Small intestine (tissue), 7 donors: ENCODE measurements around the gene PKN1. TPM values are rescaled to one million over a fixed set of nuclear protein-coding genes. Genes with fewer than 3 reads are reported as not detected.

Experiments used
- DNase-seq, 2 donors: peaks; one replicate each; pipeline versions ENCODE4 v3.0.0 to v3.0.0-alpha.2; 2013
- FAIRE-seq: peaks from 2 replicates; lab custom pipeline; 2012; peaks lifted over from hg19 to GRCh38; lab: Jason Lieb, UNC
- H3K27ac ChIP-seq, 3 donors: one replicate each; pipeline ENCODE4 v1.5.1; 2013; ENCODE audit warnings: low read length in 2 of 3, mild to moderate bottlenecking in 2 of 3, control low read depth in 1 of 3, inconsistent platforms in 1 of 3, low read depth in 1 of 3, moderate library complexity in 1 of 3
- H3K27me3 ChIP-seq, 3 donors: one replicate each; pipeline ENCODE4 v1.6.1; 2013; ENCODE audit warnings: low read length in 3 of 3, inconsistent platforms in 1 of 3; ENCODE audit not compliant: control insufficient read depth in 3 of 3, insufficient read depth in 3 of 3
- H3K36me3 ChIP-seq, 3 donors: one replicate each; pipeline ENCODE4 v1.6.1; 2013; ENCODE audit warnings: low read length in 3 of 3, inconsistent platforms in 1 of 3, low read depth in 1 of 3, mild to moderate bottlenecking in 1 of 3, moderate library complexity in 1 of 3; ENCODE audit not compliant: control insufficient read depth in 3 of 3, insufficient read depth in 2 of 3
- H3K4me1 ChIP-seq, 3 donors: one replicate each; pipeline ENCODE4 v1.6.1; 2013; ENCODE audit warnings: low read length in 2 of 3, inconsistent platforms in 1 of 3, low read depth in 1 of 3, mild to moderate bottlenecking in 1 of 3, moderate library complexity in 1 of 3; ENCODE audit not compliant: control insufficient read depth in 3 of 3, insufficient read depth in 2 of 3
- H3K4me3 ChIP-seq, 3 donors: one replicate each; pipeline ENCODE4 v1.5.1; 2013; ENCODE audit warnings: low read length in 3 of 3, control low read depth in 1 of 3, inconsistent platforms in 1 of 3, low read depth in 1 of 3, mild to moderate bottlenecking in 1 of 3, moderate library complexity in 1 of 3
- H3K9me3 ChIP-seq, 2 donors: one replicate each; pipeline ENCODE4 v1.6.1; 2013; ENCODE audit warnings: low read depth in 1 of 2, low read length in 1 of 2; ENCODE audit not compliant: control insufficient read depth in 2 of 2, insufficient read depth in 1 of 2
- WGBS, 3 donors: extraction: QIAGEN DNeasy Blood & Tissue Kit; methylation state at CpG; one replicate each; pipeline ENCODE4 v1.1.7; 2013; 5-methylcytosine and 5-hydroxymethylcytosine counted together
- polyA plus RNA-seq, 4 donors: library from polyadenylated mRNA; stranded (reverse) in 3 of 4; unstranded in 1 of 4; fragments of 200-250 nt in 3 of 4; fragments of 120-200 nt in 1 of 4; gene quantifications; one replicate each; pipeline versions ENCODE4 v1.2.1 to v1.2.3, GENCODE V29; 2013
- donor health status: healthy with polysubstance abuse.
- donor health status: control.
- donor health status: control.
- donor health status: Bipolar disorder and iron deficiency.
- donor health status: healthy.

Gene PKN1
- polyA plus RNA-seq, 4 donors, result 8.9 to 65.3 (median 31.4) TPM

GRCh38 chr19:14414926-14415690 lies 18.0 kb upstream of the PKN1 start:
- H3K4me1 ChIP-seq, result peaks cover 0 to 14% (median 10%) of the 10 kb centered on the region in 3 donors
- H3K4me3 ChIP-seq, result no peak overlapping the region
- no peak for FAIRE-seq
- peaks cover 0 to 2% of the 10 kb centered on the region in 2 donors for H3K9me3 ChIP-seq
- DNase-seq, result no peak
- H3K27me3 ChIP-seq, result no peaks in the 10 kb centered on the region
- no peak overlapping the region for H3K27ac ChIP-seq
- WGBS, 3 donors, result 84 to 94% (median 86%) methylated on average over 8 of the region's 8 CpGs
- H3K36me3 ChIP-seq, result peaks cover 9 to 62% (median 19%) of the 10 kb centered on the region in 3 donors

- DNase-seq (peak; percentile 34 to 83), FAIRE-seq (no peak)
- Histone ChIP-seq H3K27me3 (no peaks in the 10 kb centered on the region), H3K4me3 (no peak overlapping the region), H3K27ac (peak overlapping the region in 1 of 3 donors; percentile 30), H3K9me3 (peaks cover 0 to 2% of the 10 kb centered on the region in 2 donors), H3K36me3 (peaks cover 5 to 45% (median 6%) of the 10 kb centered on the region in 3 donors), H3K4me1 (peaks cover 0 to 14% (median 10%) of the 10 kb centered on the region in 3 donors)
- WGBS, 3 donors, result 15 to 41% (median 21%) methylated on average over 6 of the region's 6 CpGs
These were observed 16.3 kb upstream of the PKN1 start for GRCh38 chr19:14416817-14417231.

- WGBS, 3 donors, result 0 to 1% (median 1%) methylated on average over 17 to 23 of the region's 23 CpGs
- peaks cover 0 to 14% (median 5%) of the 10 kb centered on the region in 3 donors for H3K4me1 ChIP-seq
- FAIRE-seq, result no peak
These were observed 14.3 kb upstream of the PKN1 start for GRCh38 chr19:14418856-14419105.

GRCh38 chr19:14419106-14419813 lies 13.8 kb upstream of the PKN1 start, which contains the start of gene DDX39A:
Gene DDX39A (minus strand): TSS chr19:14419341. CDS start chr19:14413220, 6,121 bp downstream.
- Histone ChIP-seq H3K4me1 (peaks cover 0 to 14% (median 5%) of the 10 kb centered on the region in 3 donors), H3K4me3 (peak within 1 kb of the TSS; percentile 93 to 97 (median 95)), H3K36me3 (peaks cover 0 to 23% (median 0%) of the 10 kb centered on the region in 3 donors), H3K27ac (peak within 1 kb of the TSS; percentile 92 to 96 (median 96)), H3K9me3 (peaks cover 0 to 2% of the 10 kb centered on the region in 2 donors), H3K27me3 (no peaks in the 10 kb centered on the region)
- DNase-seq, result peak; percentile 99 to 100
- no peak for FAIRE-seq
- WGBS, 3 donors, result 0 to 1% (median 1%) methylated on average over 53 to 57 of the region's 57 CpGs

More at GRCh38 chr19:14418856-14419105, 14.3 kb upstream of the PKN1 start:
- Histone ChIP-seq H3K36me3 (peaks cover 0 to 26% (median 0%) of the 10 kb centered on the region in 3 donors), H3K27me3 (no peaks in the 10 kb centered on the region), H3K4me3 (peak overlapping the region; percentile 93 to 97 (median 95)), H3K27ac (peak overlapping the region; percentile 92 to 96 (median 95)), H3K9me3 (peaks cover 0 to 2% of the 10 kb centered on the region in 2 donors)
- no peak for DNase-seq

- Histone ChIP-seq H3K9me3 (no peaks in the 10 kb centered on the region), H3K4me3 (no peak overlapping the region), H3K27ac (no peak overlapping the region), H3K36me3 (no peaks in the 10 kb centered on the region), H3K4me1 (no peaks in the 10 kb centered on the region), H3K27me3 (peaks cover 0 to 2% (median 0%) of the 10 kb centered on the region in 3 donors)
- FAIRE-seq, result no peak
- DNase-seq, result no peak
- 74 to 80% (median 75%) methylated on average over 7 of the region's 7 CpGs for WGBS, 3 donors
These were observed 7.4 kb upstream of the PKN1 start for GRCh38 chr19:14425696-14426138.

GRCh38 chr19:14427461-14427860 lies 5.6 kb upstream of the PKN1 start:
- FAIRE-seq, result no peak
- WGBS, 3 donors, result 23 to 67% (median 42%) methylated on average over 2 of the region's 2 CpGs

GRCh38 chr19:14428882-14429416 lies 4.2 kb upstream of the PKN1 start:
- H3K36me3 ChIP-seq, result no peaks in the 10 kb centered on the region
- H3K27ac ChIP-seq, result no peak overlapping the region
- DNase-seq (no peak), FAIRE-seq (no peak)
- H3K4me3 ChIP-seq, result no peak overlapping the region
- peaks cover 0 to 15% (median 0%) of the 10 kb centered on the region in 3 donors for H3K27me3 ChIP-seq
- H3K4me1 ChIP-seq, result peaks cover 0 to 5% (median 0%) of the 10 kb centered on the region in 3 donors
- H3K9me3 ChIP-seq, result no peaks in the 10 kb centered on the region
- WGBS, 3 donors, result 63 to 77% (median 63%) methylated on average over 4 of the region's 4 CpGs

More at GRCh38 chr19:14427461-14427860, 5.6 kb upstream of the PKN1 start:
- no peaks in the 10 kb centered on the region for H3K36me3 ChIP-seq
- no peaks in the 10 kb centered on the region for H3K4me1 ChIP-seq
- no peak for DNase-seq
- no peaks in the 10 kb centered on the region for H3K9me3 ChIP-seq
- peaks cover 0 to 10% (median 0%) of the 10 kb centered on the region in 3 donors for H3K27me3 ChIP-seq
- no peak overlapping the region for H3K4me3 ChIP-seq
- no peak overlapping the region for H3K27ac ChIP-seq

GRCh38 chr19:14430712-14431111 lies 2.4 kb upstream of the PKN1 start:
- H3K36me3 ChIP-seq, result peaks cover 0 to 15% (median 0%) of the 10 kb centered on the region in 3 donors
- peaks cover 0 to 16% (median 0%) of the 10 kb centered on the region in 3 donors for H3K4me1 ChIP-seq
- FAIRE-seq (no peak), DNase-seq (no peak)
- no peak overlapping the region for H3K27ac ChIP-seq
- H3K9me3 ChIP-seq, result no peaks in the 10 kb centered on the region
- WGBS, 3 donors, result 58 to 69% (median 63%) methylated on average over 3 of the region's 3 CpGs
- no peak overlapping the region for H3K4me3 ChIP-seq
- peaks cover 0 to 15% (median 0%) of the 10 kb centered on the region in 3 donors for H3K27me3 ChIP-seq
